ENCODE results near the gene TXNL1. TPM values are rescaled to one million over a fixed set of nuclear protein-coding genes. Genes with fewer than 3 reads are reported as not detected.

The TXNL1 gene
- total and polyA plus RNA-seq, 2 donors (not counting 3 experiments of a cell fraction or from before 2014, with no cell fraction given): 29.5 to 81.2 TPM

- Histone ChIP-seq H2AFZ (ENCODE audit: low read depth, low read length) (no peak overlapping the region), H3K36me3 (ENCODE audit: control insufficient read depth in 2 of 2, extremely low read depth in 1 of 2, insufficient read depth in 2 of 2, low read length in 2 of 2) (no peaks in the 10 kb centered on the region), H3K27me3 (ENCODE audit: control insufficient read depth in 2 of 2, insufficient read depth in 2 of 2, low read length in 2 of 2) (no peaks in the 10 kb centered on the region), H3K9me3 (replicated peaks; ENCODE audit: control insufficient read depth, insufficient read depth, low read length) (no peaks in the 10 kb centered on the region), H3K9ac (replicated peaks; ENCODE audit: extremely low read depth, insufficient read depth, low read length) (no peak overlapping the region), H3K4me1 (ENCODE audit: control insufficient read depth, extremely low read depth, insufficient read depth, low read length) (peaks cover 9% of the 10 kb centered on the region), H3K4me2 (ENCODE audit: insufficient read depth, low read length) (no peak overlapping the region), H3K4me3 (replicated peaks in 1 of 3; ENCODE audit: insufficient read depth in 1 of 3, low read depth in 1 of 3, low read length in 3 of 3) (no peak overlapping the region), H3K27ac (ENCODE audit: insufficient read depth, low read depth, low read length) (no peak overlapping the region), H3K79me2 (ENCODE audit: control insufficient read depth, insufficient read depth, low read length) (peaks cover 18% of the 10 kb centered on the region), H3K9me1 (replicated peaks; ENCODE audit: control insufficient read depth, extremely low read depth, insufficient read depth, low read length) (no peaks in the 10 kb centered on the region), H4K20me1 (replicated peaks; ENCODE audit: control insufficient read depth, extremely low read depth, insufficient read depth, low read length) (no peaks in the 10 kb centered on the region)
- dilution Hi-C loops (cut with MboI; ENCODE audit: extremely low pct_ligation_motif_present, low sequenced_read_pairs): no loop called here
- FAIRE-seq (no peak), DNase-seq (ENCODE audit: low read depth, low spot score) (no peak)
- BruUV-seq (replicated peaks): no TSS peak
- POLR2A ChIA-PET: no interaction called here
- intact Hi-C loops (cut with micrococcal nuclease): no loop called here
- no peak for TF ChIP-seq POLR2AphosphoS5 (IDR thresholded peaks at IDR 0.05; ENCODE audit: insufficient read depth, low read depth, low read length)
- no peak for TF ChIP-seq CTCF (IDR thresholded peaks at IDR 0.05; ENCODE audit: extremely low read depth in 1 of 2, insufficient read depth in 1 of 2, low read depth in 1 of 2, low read length in 2 of 2)
- no peak for TF ChIP-seq GATA2 (IDR thresholded peaks at IDR 0.05; ENCODE audit: insufficient read depth, insufficient read length, low read depth, low read length)
- TF ChIP-seq MYC (IDR thresholded peaks at IDR 0.05; ENCODE audit: low read depth, low read length): no peak
- TF ChIP-seq FOS (IDR thresholded peaks at IDR 0.05; ENCODE audit: borderline replicate concordance, insufficient read depth, low read length): no peak
- no peak for TF ChIP-seq MAX (IDR thresholded peaks at IDR 0.05; ENCODE audit: insufficient read depth, insufficient read length)
- TF ChIP-seq EZH2 (IDR thresholded peaks at IDR 0.05; ENCODE audit: borderline replicate concordance, low read depth, low read length, severe bottlenecking): no peak
- no peak for TF ChIP-seq POLR2A (IDR thresholded peaks at IDR 0.05; ENCODE audit: low read depth, low read length)
- no peak for TF ChIP-seq JUN (IDR thresholded peaks at IDR 0.05; ENCODE audit: borderline replicate concordance, insufficient read depth, insufficient read length, low read depth)
- CTCF ChIA-PET: interaction anchor here (2.0 kb wide), 1 partner anchor 11 kb away, joined by 9 read pairs; no protein-coding TSS in a partner anchor
These were observed 14.4 kb upstream of the TXNL1 start for GRCh38 chr18:56652802-56653201.

Measured in endothelial cell of umbilical vein (primary cell).